Measurements from ENCODE around the gene TRANK1.
"Not testable (repeated sequence)": the region's sequence is repeated elsewhere in the genome, so short reads cannot be mapped to it uniquely, and the experiment has no call there.

Gene TRANK1

DNA sequence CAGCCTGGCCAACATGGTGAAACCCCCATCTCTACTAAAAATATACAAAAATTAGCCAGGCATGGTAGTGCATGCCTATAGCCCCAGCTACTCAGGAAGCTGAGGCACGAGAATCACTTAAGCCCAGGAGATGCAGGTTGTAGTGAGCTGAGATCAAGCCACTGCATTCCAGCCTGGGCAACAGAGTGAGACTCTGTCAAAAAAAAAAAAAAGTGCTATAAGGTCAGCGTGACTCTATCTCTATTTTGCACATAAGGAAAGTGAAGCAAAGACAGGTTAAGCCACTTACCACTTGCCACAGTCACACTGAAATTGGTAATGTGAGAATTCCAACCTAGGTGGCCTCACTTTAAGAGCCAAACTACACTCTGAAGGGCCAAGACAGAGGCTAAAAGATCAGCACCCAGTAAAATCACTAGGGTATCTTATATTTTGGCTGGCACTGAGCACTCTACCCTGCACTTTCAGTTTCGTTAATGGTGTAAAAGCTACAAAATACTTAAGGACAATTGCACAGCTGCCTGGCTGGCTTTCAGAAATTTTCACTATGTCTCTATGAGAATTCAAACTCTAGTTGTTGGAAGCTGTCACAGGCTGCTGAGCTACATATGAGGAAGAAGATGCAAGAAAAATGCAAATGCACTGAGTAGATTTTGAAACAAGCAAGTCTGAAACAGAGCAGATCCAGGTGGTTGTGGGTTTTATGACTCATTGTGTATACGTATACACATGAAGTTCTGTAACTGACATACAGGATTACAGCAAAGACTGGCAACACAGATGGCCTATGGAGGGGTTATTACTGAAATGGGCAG, 32.7 kb downstream of the TRANK1 start:
- peak; percentile 63 for DNase-seq

DNA sequence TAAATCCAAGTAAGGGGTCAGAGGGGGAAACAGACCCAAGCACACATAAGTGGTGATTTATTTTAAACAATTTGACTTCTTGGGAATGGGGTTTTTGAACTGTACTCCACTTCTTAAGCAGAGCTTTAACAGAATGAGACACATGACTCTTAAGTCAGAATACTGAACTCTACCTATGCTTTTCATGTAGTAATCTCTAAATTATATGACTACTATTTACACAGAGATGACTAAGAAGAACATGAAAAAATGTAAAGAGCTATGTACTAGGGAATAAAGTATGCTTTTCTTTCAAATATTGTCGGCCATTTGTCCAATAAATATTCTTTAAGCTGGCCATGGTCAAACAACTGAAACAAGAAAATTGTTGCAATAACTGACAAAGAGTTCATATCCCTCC, 35.2 kb downstream of the TRANK1 start:
- no peak for DNase-seq

GRCh38 chr3:36909181-36909580, 35.7 kb downstream of the TRANK1 start:
- DNase-seq: no peak

DNA sequence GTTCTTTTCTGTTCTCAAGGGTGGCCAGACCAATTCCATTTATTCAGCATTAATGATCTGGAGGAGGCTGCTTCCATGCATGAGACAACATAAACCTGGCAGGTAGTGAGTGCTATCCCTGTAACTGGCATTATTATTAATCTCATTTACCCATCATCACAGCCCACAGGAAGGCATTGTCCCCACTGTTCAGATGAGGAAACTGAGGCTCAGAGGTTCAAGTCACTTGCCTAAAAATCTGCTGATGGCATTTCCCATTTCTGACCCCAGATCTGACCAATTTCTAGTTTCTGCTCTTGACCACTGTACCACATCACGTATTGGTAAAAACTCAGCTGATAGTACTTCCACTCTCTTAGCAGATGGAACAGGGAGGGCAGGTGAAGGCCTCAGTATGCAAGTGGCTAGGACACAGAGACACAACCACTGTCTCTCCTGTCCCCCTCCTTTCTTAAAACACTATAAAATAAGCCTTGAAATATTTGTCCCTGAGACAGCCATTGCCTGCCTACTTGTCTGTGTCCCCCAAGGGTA, 36.1 kb downstream of the TRANK1 start:
- no peak for DNase-seq

DNA sequence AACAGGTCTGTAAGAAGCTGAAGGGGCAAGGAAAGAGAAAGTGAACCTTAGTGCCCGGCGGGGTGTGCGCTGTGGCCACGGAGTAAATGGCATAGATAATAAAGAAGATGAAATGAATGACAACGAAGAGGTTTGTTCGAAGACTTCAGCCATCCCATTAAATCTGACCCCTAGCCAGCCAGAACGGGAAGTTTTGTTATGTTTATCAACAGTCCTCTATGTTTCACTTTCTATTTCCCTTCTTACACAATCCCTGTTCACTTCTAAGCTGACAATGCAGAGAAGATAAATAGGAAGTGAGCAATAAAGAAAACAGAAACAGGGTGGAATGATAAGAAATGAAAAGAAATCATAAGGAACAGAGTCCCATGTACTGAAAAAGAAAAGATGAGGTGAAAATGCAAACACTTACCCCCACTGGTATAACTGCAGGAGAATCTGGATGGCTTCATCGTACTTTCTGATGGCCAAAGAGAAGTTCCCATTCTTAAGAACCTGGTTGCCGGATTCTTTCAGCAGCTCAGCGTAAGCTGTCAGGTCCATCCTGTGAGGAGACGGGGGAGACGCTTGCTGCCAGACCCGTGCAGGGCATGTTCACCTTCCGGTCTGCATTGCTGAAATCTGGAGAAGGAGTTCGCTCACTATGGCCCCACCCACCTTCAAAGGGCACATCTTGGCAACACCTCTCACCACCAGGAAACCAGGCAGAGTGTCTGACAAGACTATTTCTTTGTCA, 36.8 kb downstream of the TRANK1 start:
- DNase-seq: peak; percentile 75

DNA sequence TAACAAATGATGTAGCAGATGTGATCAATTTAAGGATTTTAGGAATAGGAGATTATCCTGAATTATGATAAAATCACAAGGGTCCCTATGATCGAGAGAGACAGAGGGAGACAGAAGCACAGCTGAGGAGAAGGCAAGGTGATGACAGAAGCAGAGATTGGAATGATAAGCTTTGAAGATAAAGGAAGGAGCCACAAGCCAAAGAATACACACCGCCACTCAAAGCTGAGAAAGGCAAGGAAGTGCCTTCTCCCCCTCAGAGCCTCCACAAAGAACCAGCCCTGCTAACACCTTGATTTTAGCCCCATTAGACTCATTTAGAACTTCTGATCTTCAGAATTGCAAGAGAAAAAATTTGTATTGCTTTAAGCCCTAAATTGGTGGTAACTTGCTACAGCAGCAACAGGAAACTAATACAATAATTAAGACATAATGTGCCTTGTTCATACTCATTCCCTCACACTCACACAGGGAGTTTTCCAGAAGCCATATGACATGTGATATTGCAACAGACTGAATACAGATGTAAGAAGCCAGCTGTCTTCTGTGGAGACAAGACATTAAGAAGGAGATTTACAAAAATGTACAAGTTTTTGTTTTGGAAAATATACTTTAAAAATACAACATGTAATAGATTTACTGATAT, 38.2 kb downstream of the TRANK1 start:
- DNase-seq: peak; percentile 46

- no peak for DNase-seq
Observed at GRCh38 chr3:36905545-36905944, 39.3 kb downstream of the TRANK1 start.

GRCh38 chr3:36904641-36905040, 40.2 kb downstream of the TRANK1 start:
- no peak for DNase-seq

GRCh38 chr3:36904065-36904464, 40.8 kb downstream of the TRANK1 start:
- DNase-seq: not testable (repeated sequence)

DNA sequence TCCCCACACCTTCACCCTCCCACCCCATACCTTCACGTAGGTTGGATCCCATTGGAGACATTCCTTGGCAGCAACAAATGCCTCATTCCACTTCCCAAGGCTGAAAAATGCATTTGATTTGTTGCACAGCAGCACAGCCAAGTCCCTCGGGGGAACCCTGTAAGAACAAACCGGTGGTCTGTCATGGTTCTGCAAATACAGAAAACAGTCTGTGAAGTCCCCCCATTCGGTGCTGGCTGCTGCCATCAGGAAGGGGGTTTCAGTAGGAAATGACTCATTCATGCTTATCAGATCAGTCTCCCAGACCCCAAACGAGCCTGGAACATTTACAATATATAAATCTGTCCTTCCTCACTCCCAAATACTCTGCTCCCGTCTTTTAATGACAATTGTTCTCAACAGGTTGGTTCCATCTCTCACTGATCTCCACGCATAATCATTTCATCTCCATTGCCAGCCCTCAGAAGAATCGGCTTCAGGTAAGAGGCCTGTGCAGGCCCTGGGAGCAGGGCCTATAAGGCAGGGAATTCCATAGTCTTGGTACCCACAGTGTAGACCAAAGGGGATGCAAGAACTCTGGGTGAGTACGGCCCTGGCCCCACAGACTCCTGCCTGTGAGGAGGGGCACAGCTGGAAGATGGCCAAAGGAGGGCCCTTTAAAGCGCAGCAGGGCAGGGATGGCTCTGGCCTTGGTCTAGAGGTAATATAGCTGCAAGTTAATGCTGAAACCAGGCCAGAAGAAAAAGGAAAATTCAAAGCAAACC, 41.6 kb downstream of the TRANK1 start:
- no peak for DNase-seq

DNA sequence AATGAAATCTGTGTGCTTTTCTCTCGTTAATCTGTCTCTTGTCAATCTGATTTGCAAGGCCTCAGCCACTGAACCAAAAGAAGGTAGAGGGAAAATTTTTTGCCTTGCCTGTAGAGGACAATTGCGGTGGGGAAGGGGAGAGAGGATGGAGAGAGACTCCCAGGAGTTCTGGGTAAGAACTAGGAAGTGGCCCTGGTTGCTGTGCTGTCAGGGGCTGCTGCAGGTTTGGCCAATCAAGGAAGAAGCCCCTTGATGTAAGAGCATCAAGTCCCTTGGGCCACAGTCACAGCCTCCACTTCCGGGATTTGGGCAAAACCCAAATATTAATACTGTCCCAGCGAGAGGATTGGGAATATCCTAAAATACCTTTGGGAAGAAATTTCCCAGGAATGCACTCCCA, 43.3 kb downstream of the TRANK1 start:
- DNase-seq: no peak

DNA sequence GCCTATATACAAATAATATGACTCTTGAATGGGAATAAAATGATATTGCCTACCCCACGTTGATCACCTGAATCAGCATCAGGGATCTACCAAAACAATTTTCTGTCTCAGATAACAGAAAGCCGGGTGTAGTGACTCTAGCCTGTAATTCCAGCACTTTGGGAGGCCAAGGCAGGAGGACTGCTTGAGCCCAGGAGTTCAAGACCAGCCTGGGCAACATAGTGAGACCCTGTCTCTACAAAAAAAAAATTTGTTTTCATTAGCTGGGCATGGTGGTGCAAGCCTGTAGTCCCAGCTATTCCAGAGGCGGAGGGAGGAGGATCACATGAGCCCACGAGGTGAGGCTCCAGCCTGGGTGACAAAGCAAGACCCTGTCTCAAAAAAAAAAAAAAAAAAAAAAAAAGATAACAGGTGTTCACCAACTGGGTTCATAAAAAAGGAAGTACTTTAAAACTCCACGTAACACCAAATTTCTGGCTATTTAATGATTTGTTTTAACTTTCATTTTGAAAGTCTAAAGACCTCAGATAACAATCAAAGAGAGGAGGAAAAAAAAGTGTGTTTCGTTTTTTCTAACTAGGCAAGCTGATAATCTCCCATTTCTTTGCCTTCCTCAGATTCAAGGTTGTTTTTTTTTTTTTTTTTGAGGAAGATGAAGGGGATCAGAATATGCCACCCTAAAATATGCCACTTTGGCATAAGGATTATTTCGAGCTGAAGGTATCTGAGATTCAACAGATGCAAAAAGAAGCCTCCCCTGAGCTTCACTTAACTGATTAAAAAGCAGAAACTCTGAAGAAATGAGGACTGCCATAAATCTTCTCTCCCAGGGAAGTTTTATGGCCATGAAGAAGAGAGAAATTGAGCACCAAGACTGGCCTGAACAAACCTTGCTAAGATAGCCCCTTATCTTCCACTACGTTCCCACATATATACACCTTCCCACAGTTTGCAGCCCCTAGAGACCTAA, 44.1 kb downstream of the TRANK1 start:
- peak; percentile 41 for DNase-seq

GRCh38 chr3:36895496-36896409, 49.1 kb downstream of the TRANK1 start:
- no peak for DNase-seq

DNA sequence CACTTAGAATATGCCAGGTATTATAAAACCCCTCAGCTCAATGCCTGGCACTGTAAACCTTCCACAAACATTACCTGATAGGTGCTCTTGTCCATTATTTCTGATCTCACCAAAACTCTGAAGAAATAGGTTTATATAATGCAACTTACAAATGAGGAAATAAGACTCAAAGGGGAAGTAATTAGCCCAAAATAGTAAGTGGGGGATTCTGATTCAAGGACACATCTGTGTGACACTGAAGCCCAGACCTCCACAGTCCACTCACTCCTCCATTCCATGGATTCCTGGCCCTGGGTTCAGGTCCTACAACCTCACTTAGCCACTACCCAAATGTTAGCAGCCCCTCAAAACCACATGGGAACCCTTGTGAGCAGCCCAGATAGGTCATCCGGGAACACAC, 49.9 kb downstream of the TRANK1 start:
- no peak for DNase-seq

DNA sequence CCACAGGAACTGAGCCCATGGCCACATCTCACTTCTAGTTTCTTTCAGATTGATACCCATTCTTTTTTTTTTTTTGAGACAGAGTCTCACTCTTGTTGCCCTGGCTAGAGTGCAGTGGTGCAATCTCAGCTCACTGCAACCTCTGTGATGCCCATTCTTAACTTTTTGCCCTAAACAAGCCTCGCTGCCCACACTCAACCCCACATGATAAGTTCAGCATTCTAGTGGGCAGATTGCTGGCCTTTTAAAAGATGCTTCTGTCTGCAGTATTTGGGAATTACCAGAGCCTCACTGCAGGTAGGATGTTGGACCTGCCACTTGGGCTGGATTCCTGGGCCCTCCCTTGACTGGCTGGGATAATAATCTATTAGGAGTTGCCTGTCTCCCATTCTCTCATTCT, 51.0 kb downstream of the TRANK1 start:
- DNase-seq: no peak

DNA sequence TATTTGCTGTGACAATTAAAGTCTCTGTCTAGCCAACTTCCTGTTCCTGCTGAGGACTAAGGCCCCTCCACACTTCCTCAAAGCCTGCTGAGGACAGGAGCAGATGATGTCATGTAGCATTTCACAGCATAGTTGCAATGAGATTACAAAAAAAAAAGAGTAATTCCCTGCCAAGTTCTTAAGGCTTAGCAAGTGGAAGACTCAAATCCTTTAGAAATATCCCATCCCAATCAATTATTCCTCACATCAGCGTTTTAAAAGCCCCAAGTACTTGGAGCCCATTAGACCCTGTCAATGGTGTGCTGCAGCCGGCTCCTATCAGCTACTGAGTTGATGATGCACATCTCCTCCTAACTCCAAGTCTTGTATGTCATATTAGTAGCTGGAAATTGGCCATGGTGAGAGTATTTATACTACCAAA, 51.7 kb downstream of the TRANK1 start:
- peak; percentile 72 for DNase-seq

DNA sequence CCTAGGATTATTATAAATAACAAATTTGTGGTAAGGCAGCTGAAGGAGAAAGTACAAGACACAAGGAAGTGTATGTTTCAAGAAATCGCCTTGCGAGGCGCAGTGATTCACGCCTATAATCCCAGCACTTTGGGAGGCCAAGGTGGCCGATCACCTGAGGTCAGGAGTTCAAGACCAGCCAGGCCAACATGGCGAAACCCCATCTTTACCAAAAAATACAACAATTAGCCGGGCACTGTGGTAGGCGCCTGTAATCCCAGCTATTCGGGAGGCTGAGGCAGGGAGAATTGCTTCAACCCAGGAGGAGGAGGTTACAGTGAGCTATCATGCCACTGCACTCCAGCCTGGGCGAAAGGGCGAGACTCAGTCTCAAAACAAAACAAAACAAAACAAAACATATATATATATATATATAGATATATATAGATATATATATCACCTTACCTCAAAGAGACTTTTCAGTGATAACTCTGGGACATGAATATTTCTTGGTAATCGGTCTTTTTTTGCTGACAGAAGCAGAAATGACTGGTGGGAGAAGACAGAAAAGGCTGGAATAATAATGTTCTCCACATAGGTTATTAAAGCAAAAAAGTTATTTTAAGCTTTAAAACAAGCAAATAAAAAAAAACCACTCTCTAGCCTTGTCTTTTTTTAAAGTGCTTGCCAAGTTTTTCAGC, 52.3 kb downstream of the TRANK1 start:
- no peak for DNase-seq

- no peak for DNase-seq
Observed at GRCh38 chr3:36891701-36892160, 53.1 kb downstream of the TRANK1 start.

DNA sequence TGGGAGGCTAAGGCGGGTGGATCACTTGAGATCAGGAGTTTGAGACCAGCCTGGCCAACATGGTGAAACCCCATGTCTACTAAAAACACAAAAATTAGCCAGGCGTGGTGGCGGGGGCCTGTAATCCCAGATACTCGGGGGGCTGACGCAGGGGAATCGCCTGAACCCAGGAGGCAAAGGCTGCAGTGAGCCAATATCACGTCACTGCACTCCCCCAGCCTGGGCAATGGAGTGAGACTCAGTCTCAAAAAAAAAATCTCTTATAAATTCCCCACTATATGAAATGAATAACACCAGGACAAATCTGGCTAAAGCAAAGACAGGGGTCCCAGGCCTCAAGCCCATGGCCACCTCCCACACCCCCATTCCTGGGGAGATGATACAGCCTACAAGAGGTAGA, 53.8 kb downstream of the TRANK1 start:
- not testable (repeated sequence) for DNase-seq

- no peak for DNase-seq
Observed at GRCh38 chr3:36890261-36890660, 54.6 kb downstream of the TRANK1 start.

Data from CD4-positive, alpha-beta T cell treated with Interleukin-12 subunit alpha and Interleukin-12 subunit beta, for 1 hour (primary cell).